K562 (cell line): ENCODE data around the gene M6PR. TPM values are rescaled to one million over a fixed set of nuclear protein-coding genes. Genes with fewer than 3 reads are reported as not detected.

Source experiments
- CBX1 ChIP-seq: sonication (generic); IDR thresholded peaks from 2 replicates; pipeline ENCODE4 v1.6.1; 2016; ENCODE audit warnings: antibody characterized with exemption, low read depth, mild to moderate bottlenecking
- FOXA1 ChIP-seq: fragments of 450-650 bp; IDR thresholded peaks from 2 replicates; pipeline ENCODE4 v1.6.1; 2016; ENCODE audit warnings: mild to moderate bottlenecking, borderline replicate concordance
- NR1H2 ChIP-seq: sonication (generic); formaldehyde crosslinking; IDR thresholded peaks from 2 replicates; pipeline ENCODE4 v1.4.0; 2020; ENCODE audit warnings: mild to moderate bottlenecking, missing genetic modification reagents
- PURB ChIP-seq: sonication (generic); formaldehyde crosslinking; IDR thresholded peaks from 2 replicates; pipeline ENCODE4 v1.9.0; 2021; ENCODE audit warnings: low read depth, mild to moderate bottlenecking, missing genetic modification reagents
- SLC30A9 ChIP-seq: fragments of 250-450 bp; sonication (Bioruptor Pico); IDR thresholded peaks from 2 replicates; pipeline ENCODE4 v1.8.0; 2022; ENCODE audit warnings: mild to moderate bottlenecking, moderate library complexity
- SREBF1 ChIP-seq: fragments of 150-350 bp; IDR thresholded peaks from 2 replicates; pipeline ENCODE4 v1.6.1; 2014; ENCODE audit warnings: antibody characterized with exemption, low read depth, low read length, borderline replicate concordance
- TARDBP ChIP-seq: fragments of 450-650 bp; IDR thresholded peaks from 2 replicates; pipeline ENCODE4 v1.6.1; 2016
- ZNF766 ChIP-seq: fragments of 200-800 bp; sonication (Bioruptor generic); conservative IDR thresholded peaks from 2 replicates; pipeline ENCODE4 v1.6.1; 2016; ENCODE audit warnings: missing genetic modification characterization, missing compliant biosample characterization
- polyA plus RNA-seq, 8 experiments: library from polyadenylated mRNA; depleted of rRNA in 4 of 8; stranded (reverse) in 5 of 8; unstranded in 3 of 8; fragments of >200 nt; fragmentation: Nextera tagmentation in 2 of 8; fragmentation: Illumina TruSeq in 1 of 8; extraction: Ambion mirVana in 2 of 8; extraction: Trizol in 1 of 8; gene quantifications; 2 replicates each; pipeline versions ENCODE4 v1.2.1 to v1.2.3, GENCODE V29; 2011 to 2014; ENCODE audit warnings: inconsistent platforms in 1 of 8, missing spikeins in 1 of 8
- total RNA-seq, 7 experiments: library from RNA; depleted of rRNA in 6 of 7; stranded (reverse); fragments of >200 nt in 6 of 7; fragmentation: Illumina TruSeq in 2 of 7; extraction: Trizol in 2 of 7; gene quantifications; 2 replicates each; pipeline versions ENCODE4 v1.2.1 to v1.2.3, GENCODE V29; 2011 to 2021; ENCODE audit warnings: low replicate concordance in 1 of 7
- TF ChIP-seq, protein P1 (sequence below): sonication (generic); formaldehyde crosslinking; IDR thresholded peaks from 2 replicates; pipeline ENCODE4 v1.8.0; 2022; ENCODE audit warnings: mild to moderate bottlenecking, missing genetic modification reagents
- TF ChIP-seq, protein P2 (sequence below): fragments of 250-450 bp; sonication (Bioruptor Pico); IDR thresholded peaks from 2 replicates; pipeline ENCODE4 v1.5.0; 2021; ENCODE audit warnings: mild to moderate bottlenecking, moderate library complexity
- TF ChIP-seq, protein P3 (sequence below), 2 experiments: fragments of 200-800 bp in 1 of 2; sonication (Bioruptor generic) in 1 of 2; sonication (generic) in 1 of 2; formaldehyde crosslinking in 1 of 2; IDR thresholded peaks in 1 of 2; conservative IDR thresholded peaks in 1 of 2; 2 replicates each; pipeline versions ENCODE4 v1.5.0 to v1.6.1; 2016 to 2020; ENCODE audit warnings: missing compliant biosample characterization in 1 of 2, missing genetic modification characterization in 1 of 2, missing genetic modification reagents in 1 of 2
- TF ChIP-seq, protein P4 (sequence below): IDR thresholded peaks from 3 replicates; pipeline ENCODE4 v1.6.1; 2011; ENCODE audit warnings: borderline replicate concordance, mild to moderate bottlenecking; ENCODE audit not compliant: insufficient read length, insufficient read depth

Gene M6PR
- total and polyA plus RNA-seq, 9 of the 15 experiments (the other 6 are each of a cell fraction or from before 2014, with no cell fraction given): 78.6 to 159 (median 112) TPM

DNA sequence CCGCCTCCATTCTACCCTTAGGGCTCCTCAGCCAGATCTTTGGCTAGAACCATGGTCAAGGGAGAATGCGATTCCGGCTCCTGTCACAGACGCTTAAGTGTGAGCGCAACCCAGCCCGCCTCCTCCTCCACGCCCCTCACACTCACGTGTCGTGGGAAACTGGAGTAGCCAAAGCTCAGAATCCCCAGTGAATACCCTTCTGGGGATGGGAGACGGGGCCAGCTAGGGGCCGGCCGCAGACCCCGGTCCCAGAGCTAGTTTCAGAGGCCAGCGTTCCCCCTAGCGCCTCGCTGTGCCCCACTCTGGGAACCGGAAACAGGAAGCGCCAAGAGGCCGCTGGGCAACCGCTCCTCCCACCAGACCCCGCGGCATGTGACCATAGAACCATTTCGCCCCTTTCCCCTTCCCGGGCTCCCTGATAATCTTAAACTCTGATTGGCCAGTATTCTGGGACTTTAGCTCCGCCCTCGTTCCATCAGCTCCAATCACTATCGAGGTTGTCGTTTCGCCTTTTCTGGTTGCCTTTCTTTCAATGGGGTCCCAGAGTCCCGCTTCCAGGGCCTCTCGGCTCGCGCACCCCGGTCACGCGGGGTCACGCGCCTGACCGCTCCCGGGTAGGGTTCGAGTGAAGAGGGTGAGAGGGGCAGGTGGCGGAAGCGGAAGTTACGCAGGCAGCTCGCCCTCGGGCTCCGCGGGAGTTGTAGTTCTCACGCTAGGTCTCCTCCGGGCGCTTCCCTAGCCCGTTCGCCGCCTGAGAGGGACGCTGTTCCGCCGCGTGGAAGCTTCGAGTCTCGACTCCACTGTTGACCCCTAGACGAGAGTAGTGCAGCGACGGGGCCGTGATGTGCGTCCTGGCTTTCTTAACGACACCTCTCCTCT, at the start of gene M6PR (continued):
- TF ChIP-seq, protein P1, sequence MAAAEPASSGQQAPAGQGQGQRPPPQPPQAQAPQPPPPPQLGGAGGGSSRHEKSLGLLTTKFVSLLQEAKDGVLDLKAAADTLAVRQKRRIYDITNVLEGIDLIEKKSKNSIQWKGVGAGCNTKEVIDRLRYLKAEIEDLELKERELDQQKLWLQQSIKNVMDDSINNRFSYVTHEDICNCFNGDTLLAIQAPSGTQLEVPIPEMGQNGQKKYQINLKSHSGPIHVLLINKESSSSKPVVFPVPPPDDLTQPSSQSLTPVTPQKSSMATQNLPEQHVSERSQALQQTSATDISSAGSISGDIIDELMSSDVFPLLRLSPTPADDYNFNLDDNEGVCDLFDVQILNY (CRISPR knock-in tag): no peak
- TF ChIP-seq, protein P2, sequence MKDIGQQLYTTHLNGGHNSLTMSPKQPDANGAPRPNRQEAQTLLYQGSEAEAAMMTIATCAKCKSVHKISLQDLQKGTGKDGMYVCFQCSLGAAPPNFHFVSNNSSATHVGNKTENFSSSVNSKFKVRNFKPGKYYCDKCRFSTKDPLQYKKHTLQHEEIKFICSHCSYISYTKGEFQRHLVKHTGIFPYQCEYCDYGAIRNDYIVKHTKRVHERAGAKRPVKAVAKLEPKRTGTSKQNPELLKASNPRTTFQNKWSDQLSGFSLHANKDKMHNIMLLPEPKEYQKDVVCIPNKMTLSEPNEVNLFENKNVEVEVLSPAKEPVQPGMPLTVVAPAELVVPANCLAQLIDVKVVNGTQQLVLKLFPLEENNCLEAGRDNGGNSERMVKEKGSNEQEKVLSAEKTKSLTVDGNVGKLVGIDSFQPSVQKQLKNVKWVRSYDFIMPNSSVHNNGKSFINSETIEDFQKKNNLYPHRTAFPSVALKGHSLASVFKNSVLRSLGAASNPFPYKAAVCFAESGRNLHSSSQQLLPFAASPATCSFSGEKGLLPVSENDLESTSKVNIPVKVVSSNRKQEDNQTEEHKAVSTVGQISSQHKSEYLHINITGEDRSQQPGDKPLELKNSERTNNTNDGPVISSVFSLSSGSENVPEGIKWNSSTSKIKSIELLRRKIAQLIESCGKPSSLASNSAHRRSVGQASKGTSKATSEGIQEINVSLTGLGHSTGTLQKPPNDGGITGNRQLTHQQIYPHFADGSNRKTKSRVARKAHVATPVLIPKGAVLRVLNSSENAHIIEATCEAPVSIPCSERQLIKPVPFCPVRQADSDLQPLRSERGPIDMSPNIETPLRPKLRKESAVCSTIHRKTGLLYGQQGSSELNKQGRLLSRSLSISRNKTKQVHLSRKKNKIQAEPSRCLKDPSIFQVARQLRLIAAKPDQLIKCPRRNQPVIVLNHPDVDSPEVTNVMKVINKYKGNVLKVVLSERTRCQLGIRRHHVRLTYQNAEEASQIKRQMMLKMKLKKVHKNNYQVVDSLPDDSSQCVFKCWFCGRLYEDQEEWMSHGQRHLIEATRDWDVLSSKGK (CRISPR knock-in tag): no peak
- TF ChIP-seq TARDBP (no peak), SLC30A9 (CRISPR knock-in tag) (no peak), SREBF1 (no peak), FOXA1 (no peak), CBX1 (peak; percentile 36; the same call in 1 of the 2 replicates), NR1H2 (no peak), ZNF766 (no peak), PURB (CRISPR knock-in tag) (no peak)
- TF ChIP-seq, protein P3, sequence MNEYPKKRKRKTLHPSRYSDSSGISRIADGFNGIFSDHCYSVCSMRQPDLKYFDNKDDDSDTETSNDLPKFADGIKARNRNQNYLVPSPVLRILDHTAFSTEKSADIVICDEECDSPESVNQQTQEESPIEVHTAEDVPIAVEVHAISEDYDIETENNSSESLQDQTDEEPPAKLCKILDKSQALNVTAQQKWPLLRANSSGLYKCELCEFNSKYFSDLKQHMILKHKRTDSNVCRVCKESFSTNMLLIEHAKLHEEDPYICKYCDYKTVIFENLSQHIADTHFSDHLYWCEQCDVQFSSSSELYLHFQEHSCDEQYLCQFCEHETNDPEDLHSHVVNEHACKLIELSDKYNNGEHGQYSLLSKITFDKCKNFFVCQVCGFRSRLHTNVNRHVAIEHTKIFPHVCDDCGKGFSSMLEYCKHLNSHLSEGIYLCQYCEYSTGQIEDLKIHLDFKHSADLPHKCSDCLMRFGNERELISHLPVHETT (CRISPR knock-in tag; conservative IDR thresholded peaks at IDR 0.05 in 1 of 2, IDR thresholded peaks at IDR 0.05 in 1 of 2): peak in 1 of 2 experiments; percentile 8; a peak in 1 of 4 replicates
- TF ChIP-seq, protein P4, sequence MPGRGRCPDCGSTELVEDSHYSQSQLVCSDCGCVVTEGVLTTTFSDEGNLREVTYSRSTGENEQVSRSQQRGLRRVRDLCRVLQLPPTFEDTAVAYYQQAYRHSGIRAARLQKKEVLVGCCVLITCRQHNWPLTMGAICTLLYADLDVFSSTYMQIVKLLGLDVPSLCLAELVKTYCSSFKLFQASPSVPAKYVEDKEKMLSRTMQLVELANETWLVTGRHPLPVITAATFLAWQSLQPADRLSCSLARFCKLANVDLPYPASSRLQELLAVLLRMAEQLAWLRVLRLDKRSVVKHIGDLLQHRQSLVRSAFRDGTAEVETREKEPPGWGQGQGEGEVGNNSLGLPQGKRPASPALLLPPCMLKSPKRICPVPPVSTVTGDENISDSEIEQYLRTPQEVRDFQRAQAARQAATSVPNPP: no peak
